ENCODE measurements around the gene LSM5.
A peak's percentile ranks its signal among the peaks of the same experiment; 100 is the strongest.

Gene LSM5

GRCh38 chr7:32490127-32490796 lies at the start of gene LSM5:
Gene LSM5, minus strand, starts transcription at chr7:32490380. Its CDS starts 15 bp downstream, at chr7:32490365.
- DNase-seq (ENCODE audit: low read depth) = peak; percentile 82

- DNase-seq (ENCODE audit: low read depth) = no peak
Observed at GRCh38 chr7:32539366-32539765, 49.2 kb upstream of the LSM5 start.

- no peak for DNase-seq (ENCODE audit: low read depth)
Observed at GRCh38 chr7:32537760-32538159, 47.6 kb upstream of the LSM5 start.

GRCh38 chr7:32536585-32536984 lies 46.4 kb upstream of the LSM5 start:
- no peak for DNase-seq (ENCODE audit: low read depth)

GRCh38 chr7:32536016-32536415 lies 45.8 kb upstream of the LSM5 start:
- DNase-seq (ENCODE audit: low read depth) = no peak

- DNase-seq (ENCODE audit: low read depth) = no peak
Observed at GRCh38 chr7:32535162-32535702, 45.1 kb upstream of the LSM5 start.

- DNase-seq (ENCODE audit: low read depth) = no peak
Observed at GRCh38 chr7:32533276-32534029, 43.3 kb upstream of the LSM5 start.

- DNase-seq (ENCODE audit: low read depth) = no peak
Observed at GRCh38 chr7:32532716-32533115, 42.5 kb upstream of the LSM5 start.

GRCh38 chr7:32532086-32532485 lies 41.9 kb upstream of the LSM5 start:
- DNase-seq (ENCODE audit: low read depth) = no peak

- DNase-seq (ENCODE audit: low read depth) = no peak
Observed at GRCh38 chr7:32531402-32531801, 41.2 kb upstream of the LSM5 start.

GRCh38 chr7:32525839-32526238 lies 35.7 kb upstream of the LSM5 start:
- no peak for DNase-seq (ENCODE audit: low read depth)

GRCh38 chr7:32524631-32525030 lies 34.5 kb upstream of the LSM5 start:
- no peak for DNase-seq (ENCODE audit: low read depth)

- DNase-seq (ENCODE audit: low read depth) = no peak
Observed at GRCh38 chr7:32522746-32523530, 32.8 kb upstream of the LSM5 start.

- DNase-seq (ENCODE audit: low read depth) = no peak
Observed at GRCh38 chr7:32519763-32520162, 29.6 kb upstream of the LSM5 start.

GRCh38 chr7:32518534-32519140 lies 28.5 kb upstream of the LSM5 start:
- DNase-seq (ENCODE audit: low read depth) = no peak

- no peak for DNase-seq (ENCODE audit: low read depth)
Observed at GRCh38 chr7:32516551-32517100, 26.4 kb upstream of the LSM5 start.

- no peak for DNase-seq (ENCODE audit: low read depth)
Observed at GRCh38 chr7:32515890-32516550, 25.8 kb upstream of the LSM5 start.

- no peak for DNase-seq (ENCODE audit: low read depth)
Observed at GRCh38 chr7:32513210-32513609, 23.0 kb upstream of the LSM5 start.

- no peak for DNase-seq (ENCODE audit: low read depth)
Observed at GRCh38 chr7:32511791-32512190, 21.6 kb upstream of the LSM5 start.

- no peak for DNase-seq (ENCODE audit: low read depth)
Observed at GRCh38 chr7:32507414-32507813, 17.2 kb upstream of the LSM5 start.

Measured in activated T-helper 1 cell treated with Interleukin-2 at 50 U/mL for 16 hours (primary cell).